Activated T-helper 17 cell treated with anti-CD3 and anti-CD28 coated beads, Interleukin-2, amount 50 U/mL, for 72 hours (primary cell): ENCODE results near the gene C20orf96. TPM values are rescaled to one million over a fixed set of nuclear protein-coding genes. Genes with fewer than 3 reads are reported as not detected.
A peak's percentile ranks its signal among the peaks of the same experiment; 100 is the strongest.
"Not testable (repeated sequence)": the region's sequence is repeated elsewhere in the genome, so short reads cannot be mapped to it uniquely, and the experiment has no call there.

Experiments
- ATAC-seq: fragments of 150-1000 bp; cut with Tn5 transposase; replicated peaks from 2 replicates; pipeline ENCODE4 v1.10.0; 2021; ENCODE audit warnings: mild to moderate bottlenecking, moderate library complexity
- H3K27ac Mint-ChIP-seq: one replicate; pipeline ENCODE4 v1.8.0; 2022; ENCODE audit warnings: mixed read lengths
- H3K27me3 Mint-ChIP-seq: one replicate; pipeline ENCODE4 v1.8.0; 2022; ENCODE audit warnings: mixed read lengths
- H3K36me3 Mint-ChIP-seq: one replicate; pipeline ENCODE4 v1.8.0; 2022; ENCODE audit warnings: low read depth, mild to moderate bottlenecking, mixed read lengths
- H3K4me1 Mint-ChIP-seq: one replicate; pipeline ENCODE4 v1.8.0; 2022; ENCODE audit warnings: mixed read lengths
- H3K4me3 Mint-ChIP-seq: one replicate; pipeline ENCODE4 v1.8.0; 2022; ENCODE audit warnings: mild to moderate bottlenecking, mixed read lengths
- H3K9me3 Mint-ChIP-seq: one replicate; pipeline ENCODE4 v1.8.0; 2022; ENCODE audit warnings: mixed read lengths
- total RNA-seq, 2 donors: library from RNA; stranded (reverse); gene quantifications; one replicate each; pipeline ENCODE4 v1.2.3, GENCODE V29; 2022

Gene C20orf96, protein sequence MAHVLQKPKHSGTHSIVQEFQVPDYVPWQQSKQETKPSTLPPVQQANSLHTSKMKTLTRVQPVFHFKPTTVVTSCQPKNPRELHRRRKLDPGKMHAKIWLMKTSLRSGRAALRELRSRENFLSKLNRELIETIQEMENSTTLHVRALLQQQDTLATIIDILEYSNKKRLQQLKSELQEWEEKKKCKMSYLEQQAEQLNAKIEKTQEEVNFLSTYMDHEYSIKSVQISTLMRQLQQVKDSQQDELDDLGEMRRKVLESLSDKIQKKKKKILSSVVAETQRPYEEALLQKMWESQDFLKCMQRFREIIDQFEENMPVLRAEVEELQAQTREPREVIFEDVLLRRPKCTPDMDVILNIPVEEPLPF
- total RNA-seq = 1 to 10 TPM; 5.2 to 6.0 TPM

DNA sequence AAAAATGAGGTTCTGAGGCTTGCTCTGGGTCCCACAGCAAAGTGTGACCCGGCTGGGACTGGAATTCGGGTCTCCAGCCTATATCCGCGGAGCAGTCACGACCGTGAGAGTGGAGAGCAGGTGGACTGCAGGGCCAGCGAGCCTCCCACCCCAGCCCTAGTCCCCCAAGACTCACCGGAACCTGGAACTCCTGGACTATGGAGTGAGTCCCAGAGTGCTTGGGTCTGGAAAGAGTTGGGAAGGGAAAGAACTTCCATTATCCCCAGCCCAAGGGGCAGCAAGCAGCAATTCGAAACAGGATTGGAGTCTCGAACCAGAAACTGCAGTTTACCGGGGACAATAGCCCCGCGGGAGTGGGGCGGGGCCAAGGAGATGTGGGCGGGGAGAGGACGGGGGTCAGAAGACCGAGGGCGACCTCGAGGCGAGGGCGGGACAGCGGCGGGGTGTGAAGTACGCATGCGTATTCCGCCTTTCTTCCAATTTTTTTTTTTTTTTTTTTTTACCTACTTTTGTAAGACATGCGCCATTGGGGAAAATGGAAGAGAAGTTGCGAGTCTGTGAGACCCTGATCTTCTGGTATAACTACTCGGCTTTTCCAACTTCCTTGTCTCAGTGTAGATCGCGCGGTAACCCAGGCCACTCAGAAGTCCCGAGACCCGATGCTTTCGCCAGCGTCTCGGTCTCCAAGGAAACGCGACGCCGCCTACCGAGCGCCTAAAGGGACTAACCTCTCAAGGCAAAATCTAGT is at the start of gene C20orf96:
Gene C20orf96 (minus strand): TSS at position 667 of the 748 bp plus-strand sequence. CDS start 140 bp downstream, at position 527.
- ATAC-seq = peak; percentile 96
- H3K36me3 Mint-ChIP-seq = no peaks in the 10 kb centered on the region
- H3K9me3 Mint-ChIP-seq = no peaks in the 10 kb centered on the region
- no peak within 1 kb of the TSS for H3K27ac Mint-ChIP-seq
- no peaks in the 10 kb centered on the region for H3K27me3 Mint-ChIP-seq
- no peak within 1 kb of the TSS for H3K4me3 Mint-ChIP-seq
- peaks cover 10% of the 10 kb centered on the region for H3K4me1 Mint-ChIP-seq

DNA sequence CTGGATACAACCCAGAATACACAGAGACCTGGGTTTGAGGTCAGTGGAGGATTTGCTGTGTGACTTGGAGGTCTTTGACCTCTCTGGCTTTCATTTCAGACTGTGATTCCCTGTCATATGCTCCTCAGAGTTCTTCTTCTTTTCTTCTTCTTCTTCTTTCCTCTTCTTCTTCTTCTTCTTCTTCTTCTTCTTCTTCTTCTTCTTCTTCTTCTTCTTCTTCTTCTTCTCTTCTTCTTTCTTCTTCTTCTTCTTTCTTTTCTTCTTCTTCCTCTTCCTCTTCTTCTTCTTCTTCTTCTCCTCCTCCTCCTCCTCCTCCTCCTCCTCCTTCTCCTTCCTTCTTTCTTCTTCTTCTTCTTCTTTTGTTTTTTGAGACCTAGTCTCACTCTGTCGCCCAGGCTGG is 45.5 kb upstream of the C20orf96 start:
- not testable (repeated sequence) for H3K4me3 Mint-ChIP-seq

DNA sequence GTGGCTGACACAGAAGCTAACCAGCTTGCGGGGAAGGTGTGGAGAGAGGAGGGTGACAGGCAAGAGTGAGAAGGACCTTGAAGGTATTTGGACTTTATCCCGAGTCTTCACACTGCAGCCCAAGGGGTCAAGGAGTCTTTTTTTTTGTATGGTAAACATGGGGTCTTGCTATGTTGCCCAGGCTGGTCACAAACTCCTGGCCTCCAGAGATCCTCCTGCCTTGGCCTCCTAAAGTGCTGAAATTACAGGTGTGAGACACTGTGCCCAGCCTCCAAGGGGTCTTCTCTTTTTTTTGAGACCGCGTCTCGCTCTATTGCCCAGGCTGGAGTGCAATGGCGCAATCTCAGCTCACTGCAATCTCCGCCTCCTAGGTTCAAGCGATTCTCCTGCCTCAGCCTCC is 44.0 kb upstream of the C20orf96 start:
- ATAC-seq = no peak
- Mint-ChIP-seq H3K4me1 (no peaks in the 10 kb centered on the region), H3K36me3 (no peaks in the 10 kb centered on the region), H3K4me3 (no peak overlapping the region), H3K27me3 (no peaks in the 10 kb centered on the region), H3K27ac (no peak overlapping the region), H3K9me3 (no peaks in the 10 kb centered on the region)

More for the DNA sequence above, 45.5 kb upstream of the C20orf96 start:
- not testable (repeated sequence) for H3K4me1 Mint-ChIP-seq, ATAC-seq, H3K9me3 Mint-ChIP-seq, H3K36me3 Mint-ChIP-seq, H3K27ac Mint-ChIP-seq, H3K27me3 Mint-ChIP-seq

DNA sequence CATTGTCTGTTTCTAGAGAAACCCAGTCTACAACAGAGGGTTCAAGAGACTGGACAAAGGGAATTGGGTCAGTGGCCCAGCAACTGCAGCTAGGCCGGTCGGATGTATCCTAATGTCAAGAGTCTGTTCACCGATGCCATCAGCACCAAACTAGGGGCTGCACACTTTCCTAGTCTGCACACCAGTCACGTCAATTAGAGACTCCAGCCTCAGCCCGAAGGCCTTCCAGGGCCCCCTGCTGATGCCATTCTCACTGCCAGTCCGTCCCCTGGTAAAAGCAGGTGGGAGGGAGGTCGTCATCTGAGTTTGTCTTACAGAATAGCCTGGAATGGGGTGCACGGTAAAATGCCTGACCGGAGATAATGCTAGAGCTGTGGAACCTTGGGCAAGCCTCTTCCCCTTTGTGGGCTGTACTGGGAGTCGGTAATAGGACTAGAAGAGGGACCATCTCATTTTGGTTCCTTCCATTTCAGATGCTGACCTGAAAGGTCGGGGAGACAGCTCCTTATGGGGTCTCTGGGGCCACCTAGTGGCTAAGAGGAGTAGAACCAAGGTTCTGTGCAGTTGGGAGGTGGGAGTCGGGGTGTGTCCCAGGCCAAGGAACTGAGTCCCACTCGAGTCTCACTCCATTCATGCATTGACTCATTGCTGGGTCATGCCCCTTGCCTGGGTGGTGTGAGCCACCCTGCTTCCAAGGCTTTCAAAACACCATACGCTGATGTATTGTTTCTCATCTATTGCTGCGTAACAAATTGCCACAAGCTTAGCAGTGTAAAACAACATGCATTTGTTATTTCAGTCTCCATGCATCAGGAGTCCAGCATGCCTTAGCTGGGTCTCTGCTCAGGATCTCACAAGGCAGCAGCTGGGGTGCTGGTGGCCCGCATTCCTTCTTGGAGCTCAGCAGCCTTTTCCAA is 39.9 kb upstream of the C20orf96 start:
- Mint-ChIP-seq H3K4me1 (peaks cover 5% of the 10 kb centered on the region), H3K9me3 (no peaks in the 10 kb centered on the region), H3K27ac (no peak overlapping the region), H3K4me3 (no peak overlapping the region), H3K27me3 (no peaks in the 10 kb centered on the region), H3K36me3 (no peaks in the 10 kb centered on the region)
- peak; percentile 61 for ATAC-seq

DNA sequence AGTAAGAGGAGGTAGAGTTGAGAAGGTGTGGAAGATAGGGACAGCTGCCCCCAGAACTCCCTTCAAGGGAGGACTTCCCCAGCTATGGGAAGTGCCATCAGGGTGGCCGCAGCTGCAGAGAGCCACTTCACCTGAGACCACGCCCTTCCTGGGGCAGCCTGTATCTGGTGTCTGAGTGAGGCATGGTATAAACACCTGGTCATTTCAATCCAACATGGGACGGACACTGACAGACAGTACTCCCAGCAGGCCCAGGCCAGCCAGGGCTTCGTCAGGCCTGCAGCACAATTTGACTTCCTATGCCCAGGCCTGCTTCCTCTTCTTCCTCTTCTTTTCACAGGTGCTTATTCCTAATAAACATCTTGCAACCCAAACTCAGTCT is 39.3 kb upstream of the C20orf96 start:
- Mint-ChIP-seq H3K4me1 (peaks cover 5% of the 10 kb centered on the region), H3K27ac (no peak overlapping the region), H3K9me3 (no peaks in the 10 kb centered on the region), H3K4me3 (no peak overlapping the region), H3K36me3 (no peaks in the 10 kb centered on the region), H3K27me3 (no peaks in the 10 kb centered on the region)
- no peak for ATAC-seq

DNA sequence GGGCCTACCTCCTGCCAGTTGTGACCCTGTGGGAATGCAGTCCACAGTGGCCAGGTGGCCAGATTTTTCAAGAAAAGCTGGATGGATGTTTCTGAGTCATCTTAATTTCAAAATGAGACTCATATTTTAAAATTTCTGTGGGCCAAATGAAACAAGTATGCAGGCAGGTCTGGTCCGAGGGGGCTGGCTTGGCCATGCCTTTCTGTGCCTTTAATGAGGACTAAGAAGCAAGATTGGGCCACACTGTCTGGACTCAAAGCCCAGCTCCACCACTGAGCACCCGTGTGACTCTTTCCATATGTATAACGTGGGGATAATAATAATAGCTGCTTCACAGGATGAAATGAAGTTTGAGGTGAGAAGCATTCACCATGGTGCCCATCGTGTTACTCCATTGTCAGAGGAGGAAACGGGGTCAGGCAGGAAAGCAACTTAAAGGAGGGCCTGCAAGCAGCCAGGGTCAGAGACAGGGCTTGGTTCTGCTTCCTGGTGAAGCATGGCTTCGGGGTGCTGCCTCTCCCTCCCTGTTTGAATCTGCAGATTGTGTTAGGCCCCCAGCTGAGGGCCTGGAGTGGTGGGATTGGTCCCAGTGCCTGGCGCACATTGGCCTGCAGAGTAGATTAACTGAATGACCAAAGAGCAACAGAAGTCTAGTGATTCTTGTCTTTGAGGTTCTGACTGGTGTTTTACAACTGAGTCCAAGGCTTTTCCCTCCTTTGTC is 38.6 kb upstream of the C20orf96 start:
- H3K27ac Mint-ChIP-seq = peak overlapping the region; percentile 34
- H3K9me3 Mint-ChIP-seq = no peaks in the 10 kb centered on the region
- no peak for ATAC-seq
- H3K4me1 Mint-ChIP-seq = peaks cover 5% of the 10 kb centered on the region
- H3K4me3 Mint-ChIP-seq = peak overlapping the region; percentile 75
- no peaks in the 10 kb centered on the region for H3K36me3 Mint-ChIP-seq
- no peaks in the 10 kb centered on the region for H3K27me3 Mint-ChIP-seq

DNA sequence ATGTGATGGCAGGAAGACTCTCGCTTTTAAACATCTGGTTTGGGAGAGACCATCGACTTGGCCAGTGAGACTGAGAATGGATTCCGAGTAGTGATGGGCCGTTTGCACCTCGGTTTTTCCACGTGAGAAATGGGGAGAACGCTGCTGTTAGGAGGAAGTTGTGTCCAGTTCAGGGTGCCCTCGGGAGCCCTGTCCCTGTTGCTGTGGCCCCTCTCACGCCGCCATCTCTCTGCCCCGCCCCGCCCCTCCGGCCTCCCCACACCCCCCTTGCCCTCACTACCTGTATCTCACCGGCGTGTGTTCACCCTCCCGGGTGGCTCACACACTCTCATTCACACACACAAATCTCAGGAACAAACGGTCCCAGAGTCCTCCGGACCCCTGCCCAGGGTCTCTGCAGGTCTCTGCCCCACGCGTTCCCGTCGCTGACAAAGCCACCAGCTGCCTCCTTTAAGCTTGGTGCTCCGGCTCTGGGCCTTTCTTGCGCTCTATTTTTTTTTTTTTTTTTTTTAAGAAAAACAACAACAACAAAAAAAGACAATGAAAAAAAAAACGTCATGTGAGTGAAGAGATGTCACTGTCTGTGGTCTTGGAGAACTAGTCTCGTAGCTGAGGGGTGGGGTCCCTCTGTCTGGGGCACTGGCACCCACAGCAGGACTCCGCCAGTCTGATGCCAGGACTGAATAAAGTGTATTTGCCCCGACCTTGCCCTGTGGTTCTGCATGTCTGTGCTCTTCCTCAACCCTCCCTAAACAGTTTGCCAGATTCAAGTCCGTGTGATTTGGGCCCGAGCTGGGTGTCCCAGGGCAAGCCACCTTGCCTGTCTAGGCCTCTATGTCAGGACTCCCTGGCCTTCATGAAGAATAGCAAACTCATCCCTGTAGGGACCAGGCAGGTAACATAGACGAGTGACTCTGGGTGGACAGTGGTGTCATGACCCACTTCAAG is 37.8 kb upstream of the C20orf96 start:
- ATAC-seq = no peak
- Mint-ChIP-seq H3K4me3 (peak overlapping the region; percentile 75), H3K27me3 (no peaks in the 10 kb centered on the region), H3K4me1 (peaks cover 5% of the 10 kb centered on the region), H3K27ac (peak overlapping the region; percentile 34), H3K9me3 (no peaks in the 10 kb centered on the region), H3K36me3 (no peaks in the 10 kb centered on the region)

DNA sequence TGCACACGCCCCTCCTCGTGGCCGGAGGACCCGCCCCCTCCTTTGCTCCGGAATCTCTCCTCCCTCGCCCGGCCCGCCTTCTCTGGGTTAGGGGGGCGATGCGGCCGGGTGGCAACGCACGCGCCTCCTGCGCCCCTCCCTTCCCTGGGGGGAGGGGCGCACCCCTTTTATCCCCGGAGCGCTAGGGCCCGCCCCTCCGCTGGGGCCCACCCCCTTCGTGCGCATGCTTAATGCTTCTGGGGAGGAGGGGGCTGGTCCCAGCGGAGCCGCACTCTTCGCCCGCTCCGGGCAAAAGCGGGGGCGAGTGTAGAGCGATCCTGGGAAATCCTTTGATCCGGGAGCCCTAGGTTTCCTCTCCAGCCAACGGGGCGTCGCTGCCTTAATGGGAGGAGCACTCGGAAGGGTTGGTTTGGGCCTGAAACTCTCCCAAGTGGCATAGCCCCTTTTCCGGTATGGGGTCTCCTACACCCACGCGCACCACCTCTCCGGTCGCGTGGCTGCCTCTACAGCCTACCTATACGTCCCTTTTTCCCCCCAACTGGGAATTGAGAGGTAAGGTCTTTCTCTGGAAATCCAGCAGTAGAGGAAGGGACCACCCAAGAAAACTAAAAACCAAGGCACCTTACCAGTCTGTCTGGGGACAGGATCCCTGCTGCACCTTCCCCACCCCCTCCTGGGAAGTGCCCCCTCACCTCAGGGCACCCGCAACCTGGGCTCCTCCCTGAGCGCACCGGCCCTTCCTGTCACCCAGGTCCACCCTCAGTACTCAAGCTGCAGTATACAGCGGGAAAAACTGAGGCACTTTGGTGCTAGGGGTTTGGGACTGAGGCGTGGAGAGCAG is 36.9 kb upstream of the C20orf96 start:
- Mint-ChIP-seq H3K36me3 (no peaks in the 10 kb centered on the region), H3K4me1 (peaks cover 5% of the 10 kb centered on the region), H3K27ac (no peak overlapping the region), H3K9me3 (no peaks in the 10 kb centered on the region), H3K4me3 (peak overlapping the region; percentile 75), H3K27me3 (no peaks in the 10 kb centered on the region)
- ATAC-seq = peak; percentile 13

DNA sequence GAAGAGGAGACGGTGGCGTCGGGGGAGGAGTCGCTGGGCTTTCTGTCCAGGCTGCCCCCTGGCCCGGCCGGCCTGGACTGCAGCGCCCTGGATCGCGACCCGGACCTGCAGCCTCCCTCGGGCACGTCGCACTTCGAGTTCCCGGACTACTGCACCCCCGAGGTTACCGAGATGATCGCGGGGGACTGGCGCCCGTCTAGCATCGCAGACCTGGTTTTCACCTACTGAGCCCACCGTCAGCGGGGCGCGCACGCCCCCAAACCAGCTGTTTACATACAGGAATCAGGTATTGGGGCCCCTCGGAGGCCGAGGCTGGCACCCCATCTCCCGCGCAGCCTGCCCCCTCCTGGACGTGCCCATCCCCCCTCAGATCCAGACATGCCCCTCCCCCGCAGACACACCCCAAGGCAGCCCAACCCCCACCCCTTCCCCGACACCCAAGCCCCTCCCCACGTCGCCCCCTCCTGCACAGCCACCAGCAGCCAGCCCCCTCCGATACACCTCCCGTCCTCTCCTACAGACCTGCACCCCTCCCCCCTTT is 36.2 kb upstream of the C20orf96 start:
- no peaks in the 10 kb centered on the region for H3K36me3 Mint-ChIP-seq
- ATAC-seq = peak; percentile 1
- H3K27ac Mint-ChIP-seq = no peak overlapping the region
- H3K27me3 Mint-ChIP-seq = no peaks in the 10 kb centered on the region
- no peaks in the 10 kb centered on the region for H3K9me3 Mint-ChIP-seq
- H3K4me1 Mint-ChIP-seq = peaks cover 5% of the 10 kb centered on the region
- H3K4me3 Mint-ChIP-seq = peak overlapping the region; percentile 75

DNA sequence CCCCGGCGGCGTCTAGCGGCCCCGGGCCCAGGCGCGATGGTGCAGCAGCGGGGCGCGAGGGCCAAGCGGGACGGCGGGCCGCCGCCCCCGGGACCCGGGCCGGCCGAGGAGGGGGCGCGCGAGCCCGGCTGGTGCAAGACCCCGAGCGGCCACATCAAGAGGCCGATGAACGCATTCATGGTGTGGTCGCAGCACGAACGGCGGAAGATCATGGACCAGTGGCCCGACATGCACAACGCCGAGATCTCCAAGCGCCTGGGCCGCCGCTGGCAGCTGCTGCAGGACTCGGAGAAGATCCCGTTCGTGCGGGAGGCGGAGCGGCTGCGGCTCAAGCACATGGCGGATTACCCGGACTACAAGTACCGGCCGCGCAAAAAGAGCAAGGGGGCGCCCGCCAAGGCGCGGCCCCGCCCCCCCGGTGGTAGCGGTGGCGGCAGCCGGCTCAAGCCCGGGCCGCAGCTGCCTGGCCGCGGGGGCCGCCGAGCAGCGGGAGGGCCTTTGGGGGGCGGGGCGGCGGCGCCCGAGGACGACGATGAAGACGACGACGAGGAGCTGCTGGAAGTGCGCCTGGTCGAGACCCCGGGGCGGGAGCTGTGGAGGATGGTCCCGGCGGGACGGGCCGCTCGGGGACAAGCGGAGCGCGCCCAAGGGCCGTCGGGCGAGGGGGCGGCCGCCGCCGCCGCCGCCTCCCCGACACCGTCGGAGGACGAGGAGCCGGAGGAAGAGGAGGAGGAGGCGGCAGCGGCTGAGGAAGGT is 35.5 kb upstream of the C20orf96 start:
- ATAC-seq = peak; percentile 1
- Mint-ChIP-seq H3K27ac (no peak overlapping the region), H3K4me1 (peaks cover 5% of the 10 kb centered on the region), H3K9me3 (no peaks in the 10 kb centered on the region), H3K4me3 (peak overlapping the region; percentile 75), H3K36me3 (no peaks in the 10 kb centered on the region), H3K27me3 (no peaks in the 10 kb centered on the region)

DNA sequence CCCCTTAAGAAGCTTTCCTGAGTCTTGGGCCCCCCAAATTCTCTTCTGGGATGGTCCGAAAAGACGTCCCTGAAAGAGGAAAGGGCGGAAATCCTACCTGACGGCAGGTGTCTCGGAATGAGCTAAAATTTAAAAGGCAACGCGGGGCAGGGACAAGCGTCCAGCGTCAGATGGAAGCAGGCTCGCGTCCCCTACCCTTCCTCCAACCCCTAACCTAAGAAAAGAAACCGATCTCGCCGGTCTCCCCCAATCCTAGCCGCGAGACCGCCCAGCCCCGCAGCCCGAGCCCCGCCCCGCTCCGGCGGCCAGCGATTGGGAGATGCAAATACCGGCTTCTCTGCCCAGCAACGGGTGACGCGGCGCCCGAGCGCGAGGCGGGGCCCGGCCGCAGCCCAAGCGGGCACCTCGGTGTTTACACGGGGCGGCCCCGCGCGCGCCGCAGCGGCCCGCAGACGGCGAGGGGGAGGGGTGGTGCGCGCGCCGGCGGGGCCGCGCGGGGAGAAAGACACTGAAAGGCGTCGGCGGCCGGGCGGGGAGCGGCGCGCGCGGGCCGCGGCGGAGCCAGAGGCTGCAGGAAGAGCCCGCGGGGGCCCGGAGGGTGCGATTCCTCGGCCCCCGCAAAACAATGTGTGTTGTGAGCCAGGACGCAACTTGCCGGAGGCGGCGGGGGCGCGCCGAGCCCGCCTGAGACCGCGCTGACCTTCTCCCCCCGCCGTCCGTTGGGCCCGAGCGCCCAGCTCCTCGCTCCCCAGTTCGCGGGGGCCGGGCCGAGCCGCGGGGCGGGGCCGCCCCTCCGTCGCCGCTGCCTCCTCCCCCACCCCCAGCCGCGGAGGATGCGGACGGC is 34.7 kb upstream of the C20orf96 start, which contains the start of gene SOX12:
Gene SOX12 (plus strand): TSS at position 508 of the 844 bp plus-strand sequence. CDS start 373 bp downstream, outside the sequence.
- ATAC-seq = peak; percentile 86
- peak within 1 kb of the TSS; percentile 82 for H3K27ac Mint-ChIP-seq
- H3K27me3 Mint-ChIP-seq = no peaks in the 10 kb centered on the region
- H3K4me1 Mint-ChIP-seq = peaks cover 5% of the 10 kb centered on the region
- H3K9me3 Mint-ChIP-seq = no peaks in the 10 kb centered on the region
- H3K36me3 Mint-ChIP-seq = no peaks in the 10 kb centered on the region
- H3K4me3 Mint-ChIP-seq = peak within 1 kb of the TSS; percentile 87
